SK-N-SH (cell line): ENCODE results near the gene GRAMD1B. TPM values are rescaled to one million over a fixed set of nuclear protein-coding genes. Genes with fewer than 3 reads are reported as not detected.
"Not testable (repeated sequence)": the region's sequence is repeated elsewhere in the genome, so short reads cannot be mapped to it uniquely, and the experiment has no call there.

ENCODE experiments used
- CTCF ChIA-PET: fragments of 300-600, 350-600 bp; formaldehyde crosslinking; extraction: SDS; loops from one replicate; lab custom pipeline; 2021; lab: Yijun Ruan, JAX
- POLR2A ChIA-PET: fragments of 350-600 bp; sonication (Branson Sonifier 250); formaldehyde crosslinking; extraction: SDS; loops from one replicate; lab custom pipeline; 2020; ENCODE audit warnings: antibody characterized with exemption, inconsistent platforms; lab: Yijun Ruan, JAX
- DNase-seq: peaks from one replicate; pipeline ENCODE4 v3.0.0; 2012
- H2AFZ ChIP-seq: fragments of 200-600 bp; sonication (generic); 2 replicates; pipeline ENCODE4 v1.8.1; 2016; ENCODE audit warnings: antibody characterized with exemption, mild to moderate bottlenecking, low read depth
- H3F3A ChIP-seq: fragments of 200-600 bp; sonication (generic); replicated peaks from 2 replicates; pipeline ENCODE3; 2016; ENCODE audit warnings: antibody characterized with exemption, mild to moderate bottlenecking; ENCODE audit not compliant: insufficient read depth
- H3K27ac ChIP-seq, 2 experiments: fragments of 200-500 bp in 1 of 2; fragments of 200-600 bp in 1 of 2; sonication (Bioruptor generic) in 1 of 2; sonication (generic), shearing (Covaris generic) in 1 of 2; 2 replicates each; pipeline versions ENCODE4 v1.5.1 to v1.6.1; 2014 to 2016; ENCODE audit warnings: low read depth in 2 of 2, inconsistent platforms in 1 of 2, low read length in 1 of 2, mild to moderate bottlenecking in 1 of 2, mixed read lengths in 1 of 2
- H3K27me3 ChIP-seq: fragments of 200-600 bp; sonication (generic), shearing (Covaris generic); 2 replicates; pipeline ENCODE4 v1.6.1; 2016; ENCODE audit warnings: mixed run types; ENCODE audit not compliant: insufficient read depth
- H3K36me3 ChIP-seq, 2 experiments: fragments of 200-500 bp in 1 of 2; fragments of 200-600 bp in 1 of 2; sonication (Bioruptor generic) in 1 of 2; sonication (generic) in 1 of 2; replicated peaks in 1 of 2; 2 replicates each; pipeline versions ENCODE3 to v1.5.1; 2014 to 2016; ENCODE audit warnings: low read length in 1 of 2, mild to moderate bottlenecking in 1 of 2; ENCODE audit not compliant: insufficient read depth in 2 of 2, control insufficient read depth in 1 of 2
- H3K4me1 ChIP-seq, 2 experiments: fragments of 200-500 bp in 1 of 2; fragments of 200-600 bp in 1 of 2; sonication (Bioruptor generic) in 1 of 2; sonication (generic), shearing (Covaris generic) in 1 of 2; 2 replicates each; pipeline versions ENCODE4 v1.5.1 to v1.6.1; 2014 to 2016; ENCODE audit warnings: low read depth in 1 of 2, low read length in 1 of 2, mixed run types in 1 of 2; ENCODE audit not compliant: insufficient read depth in 2 of 2, control insufficient read depth in 1 of 2
- H3K4me2 ChIP-seq: fragments of 200-600 bp; sonication (generic), shearing (Covaris generic); 2 replicates; pipeline ENCODE4 v1.6.1; 2017; ENCODE audit warnings: mixed run types
- H3K4me3 ChIP-seq, 2 experiments: fragments of 200-500 bp in 1 of 2; fragments of 200-600 bp in 1 of 2; sonication (Bioruptor generic) in 1 of 2; sonication (generic), shearing (Covaris generic) in 1 of 2; 2 replicates each; pipeline versions ENCODE4 v1.5.1 to v1.8.1; 2014 to 2016; ENCODE audit warnings: low read depth in 2 of 2, inconsistent platforms in 1 of 2, low read length in 1 of 2, mild to moderate bottlenecking in 1 of 2, mixed read lengths in 1 of 2, moderate library complexity in 1 of 2
- H3K79me2 ChIP-seq: fragments of 200-600 bp; sonication (generic); 2 replicates; pipeline ENCODE4 v1.8.1; 2017; ENCODE audit warnings: mild to moderate bottlenecking; ENCODE audit not compliant: insufficient read depth
- H3K9ac ChIP-seq: fragments of 200-600 bp; sonication (generic); 2 replicates; pipeline ENCODE4 v1.6.1; 2017; ENCODE audit warnings: mixed run types
- H3K9me2 ChIP-seq: fragments of 200-600 bp; sonication (generic); 2 replicates; pipeline ENCODE4 v1.6.1; 2017; ENCODE audit warnings: mixed run types
- H3K9me3 ChIP-seq: fragments of 200-600 bp; sonication (generic); 2 replicates; pipeline ENCODE4 v1.6.1; 2017; ENCODE audit warnings: mixed run types, mild to moderate bottlenecking, moderate library complexity
- H4K20me1 ChIP-seq: fragments of 200-600 bp; sonication (generic); 2 replicates; pipeline ENCODE4 v1.6.1; 2017; ENCODE audit warnings: mild to moderate bottlenecking, mixed run types; ENCODE audit not compliant: insufficient read depth
- EP300 ChIP-seq, 2 experiments: IDR thresholded peaks; 2 replicates each; pipeline versions ENCODE4 v1.4.0 to v1.6.1; 2012; ENCODE audit warnings: borderline replicate concordance in 1 of 2, low read depth in 1 of 2, low read length in 1 of 2
- EZH2phosphoT487 ChIP-seq: fragments of 200-600 bp; sonication (generic); IDR thresholded peaks from 2 replicates; pipeline ENCODE4 v1.6.1; 2017; ENCODE audit warnings: low read depth, mixed run types, mild to moderate bottlenecking, antibody characterized with exemption, moderate library complexity, borderline replicate concordance
- FOSL2 ChIP-seq: IDR thresholded peaks from 2 replicates; pipeline ENCODE4 v1.4.0; 2012; ENCODE audit warnings: low read depth, mild to moderate bottlenecking, moderate library complexity, borderline replicate concordance
- GATA2 ChIP-seq: sonication (generic); formaldehyde crosslinking; IDR thresholded peaks from 2 replicates; pipeline ENCODE4 v1.5.0; 2020; ENCODE audit warnings: mild to moderate bottlenecking, missing genetic modification reagents
- MAX ChIP-seq: IDR thresholded peaks from 2 replicates; pipeline ENCODE4 v1.4.0; 2012; ENCODE audit warnings: low read depth
- MEF2A ChIP-seq: IDR thresholded peaks from 2 replicates; pipeline ENCODE4 v1.4.0; 2012; ENCODE audit warnings: low read depth, borderline replicate concordance
- RXRA ChIP-seq: IDR thresholded peaks from 2 replicates; pipeline ENCODE4 v1.4.0; 2012; ENCODE audit warnings: low read depth, mild to moderate bottlenecking, borderline replicate concordance
- SMC3 ChIP-seq: IDR thresholded peaks from 2 replicates; pipeline ENCODE4 v1.6.1; 2012; ENCODE audit warnings: low read depth, low read length, improper control_type of control experiment
- YY1 ChIP-seq: IDR thresholded peaks from 2 replicates; pipeline ENCODE4 v1.4.0; 2012; ENCODE audit warnings: low read depth, mild to moderate bottlenecking
- WGBS: methylation state at CpG from one replicate; pipeline ENCODE4 v1.1.6; 2017; ENCODE audit warnings: low lambda C conversion rate; 5-methylcytosine and 5-hydroxymethylcytosine counted together
- polyA plus RNA-seq, 3 experiments: library from polyadenylated mRNA; depleted of rRNA; stranded (reverse); fragments of >200 nt; gene quantifications; 2 replicates each; pipeline ENCODE4 v1.2.3, GENCODE V29; 2012
- TF ChIP-seq, protein P1 (sequence below): IDR thresholded peaks from 2 replicates; pipeline ENCODE4 v1.4.0; 2012; ENCODE audit warnings: low read depth, borderline replicate concordance

The GRAMD1B gene
- polyA plus RNA-seq, 1 of the 3 experiments (the other 2 are of a cell fraction), result 14.5 TPM

GRCh38 chr11:123461164-123461563, 31.1 kb downstream of the GRAMD1B start:
- Histone ChIP-seq H3F3A (no peaks in the 10 kb centered on the region), H2AFZ (no peak overlapping the region), H3K4me1 (peaks cover 8 to 11% of the 10 kb centered on the region in 2 experiments; a peak in 2 of 4 replicates), H3K79me2 (peaks cover 11% of the 10 kb centered on the region; the same call in 1 of the 2 replicates), H3K27ac (no peak overlapping the region), H3K9me2 (no peaks in the 10 kb centered on the region), H4K20me1 (no peaks in the 10 kb centered on the region), H3K4me2 (no peak overlapping the region), H3K9ac (no peak overlapping the region), H3K4me3 (no peak overlapping the region), H3K36me3 (no peaks in the 10 kb centered on the region), H3K9me3 (no peaks in the 10 kb centered on the region)
- ChIA-PET POLR2A (no interaction called here), CTCF (interaction anchor here (1.5 to 2.2 kb wide), 4 partner anchors 14 to 160 kb away, joined by 5 to 9 read pairs (median 6); no protein-coding TSS in a partner anchor)
- WGBS, result 67% methylated on average over 3 of the region's 4 CpGs
- DNase-seq, result peak; percentile 44
- no peak for TF ChIP-seq EZH2phosphoT487
- no peak for TF ChIP-seq MAX
- TF ChIP-seq YY1, result no peak
- no peak for TF ChIP-seq SMC3
- no peak for TF ChIP-seq FOSL2
- no peak for TF ChIP-seq MEF2A
- TF ChIP-seq, protein P1, sequence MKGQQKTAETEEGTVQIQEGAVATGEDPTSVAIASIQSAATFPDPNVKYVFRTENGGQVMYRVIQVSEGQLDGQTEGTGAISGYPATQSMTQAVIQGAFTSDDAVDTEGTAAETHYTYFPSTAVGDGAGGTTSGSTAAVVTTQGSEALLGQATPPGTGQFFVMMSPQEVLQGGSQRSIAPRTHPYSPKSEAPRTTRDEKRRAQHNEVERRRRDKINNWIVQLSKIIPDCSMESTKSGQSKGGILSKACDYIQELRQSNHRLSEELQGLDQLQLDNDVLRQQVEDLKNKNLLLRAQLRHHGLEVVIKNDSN, result no peak
- TF ChIP-seq EP300 (IDR thresholded peaks at IDR 0.05; ENCODE audit: borderline replicate concordance in 1 of 2, low read depth in 1 of 2, low read length in 1 of 2), result no peak
- TF ChIP-seq RXRA, result no peak
- TF ChIP-seq GATA2 (CRISPR knock-in tag), result no peak
- TF ChIP-seq, all 33 proteins: peak for 0
- no peaks in the 10 kb centered on the region for H3K27me3 ChIP-seq

GRCh38 chr11:123465667-123466066, 35.6 kb downstream of the GRAMD1B start:
- POLR2A ChIA-PET, H2AFZ ChIP-seq, H3K4me1 ChIP-seq, H3K27me3 ChIP-seq, H3K9me3 ChIP-seq, H3K4me2 ChIP-seq, H3K9me2 ChIP-seq, H3K36me3 ChIP-seq, DNase-seq, H3K4me3 ChIP-seq, H3K27ac ChIP-seq, H3F3A ChIP-seq, H3K9ac ChIP-seq, H4K20me1 ChIP-seq, CTCF ChIA-PET: not testable (repeated sequence)
- WGBS, result 98% methylated on average over 8 of the region's 8 CpGs
- peaks cover 22% of the 10 kb centered on the region; the same call in 1 of the 2 replicates for H3K79me2 ChIP-seq

GRCh38 chr11:123466172-123466571, 36.1 kb downstream of the GRAMD1B start:
- 90% methylated on average over 1 of the region's 1 CpG for WGBS
- CTCF ChIA-PET, result interaction anchor here (0.7 to 2.1 kb wide), 3 partner anchors 9 to 62 kb away, joined by 3 to 10 read pairs (median 4); no protein-coding TSS in a partner anchor
- H3K4me1 ChIP-seq, H3K36me3 ChIP-seq, H3K27ac ChIP-seq, DNase-seq, H3K4me2 ChIP-seq, H3K9me2 ChIP-seq, H2AFZ ChIP-seq, H4K20me1 ChIP-seq, H3K9me3 ChIP-seq, POLR2A ChIA-PET, H3K4me3 ChIP-seq, H3K27me3 ChIP-seq, H3F3A ChIP-seq, H3K9ac ChIP-seq: not testable (repeated sequence)
- H3K79me2 ChIP-seq, result peaks cover 22% of the 10 kb centered on the region; the same call in 1 of the 2 replicates
